Keratinocyte (primary cell): ENCODE results near the gene DIRAS3.

Source experiments
- EZH2 ChIP-seq: IDR thresholded peaks from one replicate; pipeline ENCODE4 v1.6.1; 2012; ENCODE audit warnings: inconsistent platforms, mild to moderate bottlenecking, low read length, moderate library complexity
- TF ChIP-seq, protein P1 (sequence below), 3 experiments: IDR thresholded peaks in 1 of 3; conservative IDR thresholded peaks in 1 of 3; optimal IDR thresholded peaks in 1 of 3; 2 replicates in 2 of 3; 3 replicates in 1 of 3; pipeline versions ENCODE3 to v1.5.1; 2011; ENCODE audit warnings: low read length in 3 of 3, mild to moderate bottlenecking in 3 of 3, moderate library complexity in 2 of 3, control low read depth in 1 of 3, inconsistent platforms in 1 of 3; ENCODE audit not compliant: insufficient read depth in 2 of 3; ENCODE audit errors: extremely low read depth in 1 of 3

DNA sequence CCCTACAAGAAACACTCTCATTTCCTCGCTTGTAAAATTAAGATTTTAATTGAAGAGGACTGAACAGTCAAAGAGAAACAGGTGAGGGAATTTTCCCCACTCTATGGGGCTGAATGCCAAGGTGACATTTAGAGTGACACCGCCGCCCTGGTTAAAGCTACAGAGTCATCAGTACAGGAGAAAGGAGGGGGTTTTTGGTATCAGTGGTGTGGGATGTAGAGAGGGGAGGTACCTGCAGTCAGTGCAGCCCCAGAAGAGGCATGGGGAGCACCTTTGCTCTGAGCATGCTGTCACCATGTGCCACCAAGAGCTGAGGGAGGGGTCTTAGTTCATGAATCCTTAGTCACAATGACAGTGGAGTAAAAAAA, 2.8 kb downstream of the DIRAS3 start:
- TF ChIP-seq, protein P1, sequence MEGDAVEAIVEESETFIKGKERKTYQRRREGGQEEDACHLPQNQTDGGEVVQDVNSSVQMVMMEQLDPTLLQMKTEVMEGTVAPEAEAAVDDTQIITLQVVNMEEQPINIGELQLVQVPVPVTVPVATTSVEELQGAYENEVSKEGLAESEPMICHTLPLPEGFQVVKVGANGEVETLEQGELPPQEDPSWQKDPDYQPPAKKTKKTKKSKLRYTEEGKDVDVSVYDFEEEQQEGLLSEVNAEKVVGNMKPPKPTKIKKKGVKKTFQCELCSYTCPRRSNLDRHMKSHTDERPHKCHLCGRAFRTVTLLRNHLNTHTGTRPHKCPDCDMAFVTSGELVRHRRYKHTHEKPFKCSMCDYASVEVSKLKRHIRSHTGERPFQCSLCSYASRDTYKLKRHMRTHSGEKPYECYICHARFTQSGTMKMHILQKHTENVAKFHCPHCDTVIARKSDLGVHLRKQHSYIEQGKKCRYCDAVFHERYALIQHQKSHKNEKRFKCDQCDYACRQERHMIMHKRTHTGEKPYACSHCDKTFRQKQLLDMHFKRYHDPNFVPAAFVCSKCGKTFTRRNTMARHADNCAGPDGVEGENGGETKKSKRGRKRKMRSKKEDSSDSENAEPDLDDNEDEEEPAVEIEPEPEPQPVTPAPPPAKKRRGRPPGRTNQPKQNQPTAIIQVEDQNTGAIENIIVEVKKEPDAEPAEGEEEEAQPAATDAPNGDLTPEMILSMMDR (optimal IDR thresholded peaks at IDR 0.05 in 1 of 3, IDR thresholded peaks at IDR 0.05 in 1 of 3, conservative IDR thresholded peaks at IDR 0.05 in 1 of 3; ENCODE audit: extremely low read depth in 1 of 3, insufficient read depth in 2 of 3, low read length in 3 of 3), result no peak
- no peak for TF ChIP-seq EZH2
